Kidney epithelial cell (primary cell): Measurements from ENCODE around the gene INPP5J. TPM values are rescaled to one million over a fixed set of nuclear protein-coding genes. Genes with fewer than 3 reads are reported as not detected.

ENCODE experiments used
- DNase-seq: peaks from one replicate; pipeline ENCODE4 v3.0.0-alpha.2; 2010; ENCODE audit warnings: low read depth
- H3K27me3 ChIP-seq: 2 replicates; pipeline ENCODE4 v1.6.0; 2011; ENCODE audit warnings: low read length; ENCODE audit not compliant: control insufficient read depth, insufficient read depth
- H3K36me3 ChIP-seq: 2 replicates; pipeline ENCODE4 v1.5.1; 2011; ENCODE audit warnings: low read length; ENCODE audit not compliant: control insufficient read depth, insufficient read depth
- H3K4me3 ChIP-seq: 2 replicates; pipeline ENCODE4 v1.5.1; 2011; ENCODE audit warnings: low read depth, mild to moderate bottlenecking, control low read depth, low read length
- total RNA-seq: library from RNA; depleted of rRNA; stranded (reverse); fragments of >200 nt; gene quantifications from 2 replicates; pipeline ENCODE4 v1.2.3, GENCODE V29; 2015
- TF ChIP-seq, protein P1 (sequence below): IDR thresholded peaks from 2 replicates; pipeline ENCODE4 v1.5.1; 2011; ENCODE audit warnings: mild to moderate bottlenecking, moderate library complexity, low read length, control low read depth, inconsistent platforms; ENCODE audit not compliant: insufficient read depth, poor library complexity, severe bottlenecking

Gene INPP5J
- total RNA-seq, 1 donor from 2014 or later, result 5.6 TPM

GRCh38 chr22:31153357-31153756, 30.6 kb downstream of the INPP5J start:
- TF ChIP-seq, protein P1, sequence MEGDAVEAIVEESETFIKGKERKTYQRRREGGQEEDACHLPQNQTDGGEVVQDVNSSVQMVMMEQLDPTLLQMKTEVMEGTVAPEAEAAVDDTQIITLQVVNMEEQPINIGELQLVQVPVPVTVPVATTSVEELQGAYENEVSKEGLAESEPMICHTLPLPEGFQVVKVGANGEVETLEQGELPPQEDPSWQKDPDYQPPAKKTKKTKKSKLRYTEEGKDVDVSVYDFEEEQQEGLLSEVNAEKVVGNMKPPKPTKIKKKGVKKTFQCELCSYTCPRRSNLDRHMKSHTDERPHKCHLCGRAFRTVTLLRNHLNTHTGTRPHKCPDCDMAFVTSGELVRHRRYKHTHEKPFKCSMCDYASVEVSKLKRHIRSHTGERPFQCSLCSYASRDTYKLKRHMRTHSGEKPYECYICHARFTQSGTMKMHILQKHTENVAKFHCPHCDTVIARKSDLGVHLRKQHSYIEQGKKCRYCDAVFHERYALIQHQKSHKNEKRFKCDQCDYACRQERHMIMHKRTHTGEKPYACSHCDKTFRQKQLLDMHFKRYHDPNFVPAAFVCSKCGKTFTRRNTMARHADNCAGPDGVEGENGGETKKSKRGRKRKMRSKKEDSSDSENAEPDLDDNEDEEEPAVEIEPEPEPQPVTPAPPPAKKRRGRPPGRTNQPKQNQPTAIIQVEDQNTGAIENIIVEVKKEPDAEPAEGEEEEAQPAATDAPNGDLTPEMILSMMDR, result no peak
- DNase-seq, result no peak

DNA sequence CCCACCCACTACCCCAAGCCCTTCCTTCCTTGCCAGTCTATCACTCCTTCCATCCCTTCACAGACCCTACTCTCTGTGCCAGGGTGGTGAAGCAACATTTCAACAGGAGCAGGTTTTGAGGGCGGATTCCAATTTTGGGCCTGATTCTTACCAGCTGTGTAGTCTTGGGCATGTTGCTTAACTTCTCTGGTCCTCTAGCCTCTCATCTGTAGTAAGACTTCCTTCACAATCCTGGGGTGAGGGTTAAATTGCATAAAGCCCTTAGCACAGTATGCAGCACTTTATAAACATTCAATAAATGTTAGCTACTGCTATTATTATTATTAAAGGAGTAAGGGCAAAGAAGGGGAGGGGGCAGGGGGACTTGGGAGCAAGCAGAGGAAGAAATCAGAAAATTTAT, 32.2 kb downstream of the INPP5J start:
- TF ChIP-seq, protein P1, result no peak
- Histone ChIP-seq H3K27me3 (no peaks in the 10 kb centered on the region), H3K36me3 (no peaks in the 10 kb centered on the region), H3K4me3 (no peak overlapping the region)
- no peak for DNase-seq

More at GRCh38 chr22:31153357-31153756, 30.6 kb downstream of the INPP5J start:
- Histone ChIP-seq H3K4me3 (no peak overlapping the region), H3K36me3 (no peaks in the 10 kb centered on the region), H3K27me3 (no peaks in the 10 kb centered on the region)

DNA sequence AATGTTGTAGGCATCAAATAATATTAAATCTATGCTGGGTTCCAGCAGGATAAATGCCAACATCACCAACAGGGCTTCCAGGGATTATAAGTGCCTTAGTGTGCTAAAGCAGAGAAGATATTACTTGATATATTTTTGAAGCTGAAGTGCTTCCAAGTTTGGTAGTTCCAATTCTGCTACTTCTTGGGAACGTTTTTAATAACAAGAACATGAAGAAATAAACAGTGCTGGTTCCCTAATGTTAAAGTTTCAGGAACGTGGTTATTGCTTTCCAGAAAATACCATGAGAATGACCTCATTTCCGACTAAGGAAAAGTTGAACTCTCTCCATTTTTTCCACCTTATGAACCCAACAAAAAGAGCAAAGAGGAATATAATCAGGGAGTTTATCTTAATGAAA, 32.7 kb downstream of the INPP5J start:
- TF ChIP-seq, protein P1, result no peak
- DNase-seq, result no peak

DNA sequence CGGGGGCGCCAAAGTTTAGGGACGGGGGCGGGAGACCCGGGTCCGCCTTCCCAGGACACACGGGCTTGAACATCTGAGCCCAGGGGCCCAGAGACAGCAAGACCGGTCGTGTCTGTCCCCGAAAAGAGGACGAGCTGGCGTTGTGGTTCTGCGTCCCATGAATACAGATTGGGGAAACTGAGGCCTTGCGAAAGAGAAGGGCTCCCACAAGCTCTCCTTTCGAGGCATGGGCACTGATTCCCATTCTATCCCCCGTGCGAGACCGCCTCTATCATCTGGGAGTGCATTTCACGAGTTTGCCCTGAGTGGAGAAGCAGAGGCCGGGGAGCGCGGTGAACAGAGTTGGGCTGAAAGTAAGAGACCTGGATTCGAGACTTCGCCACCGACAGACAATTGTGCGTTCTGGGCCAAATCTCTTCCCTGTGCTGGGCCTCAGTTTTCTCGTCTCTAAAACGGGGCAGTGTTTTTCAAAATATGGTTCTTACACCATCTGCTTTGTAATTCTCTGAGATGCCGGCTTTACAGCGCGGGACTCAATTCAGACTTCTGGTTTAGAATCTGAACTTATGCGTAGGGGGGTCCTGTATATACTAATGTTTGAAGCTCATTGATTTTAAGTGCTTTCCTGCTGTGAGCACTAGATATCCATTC, 37.7 kb downstream of the INPP5J start:
- H3K36me3 ChIP-seq, result no peaks in the 10 kb centered on the region
- DNase-seq, result no peak
- no peaks in the 10 kb centered on the region for H3K27me3 ChIP-seq
- peak overlapping the region; percentile 65 for H3K4me3 ChIP-seq
- TF ChIP-seq, protein P1, result no peak

More for the DNA sequence above, 32.7 kb downstream of the INPP5J start:
- Histone ChIP-seq H3K36me3 (no peaks in the 10 kb centered on the region), H3K4me3 (no peak overlapping the region), H3K27me3 (no peaks in the 10 kb centered on the region)

DNA sequence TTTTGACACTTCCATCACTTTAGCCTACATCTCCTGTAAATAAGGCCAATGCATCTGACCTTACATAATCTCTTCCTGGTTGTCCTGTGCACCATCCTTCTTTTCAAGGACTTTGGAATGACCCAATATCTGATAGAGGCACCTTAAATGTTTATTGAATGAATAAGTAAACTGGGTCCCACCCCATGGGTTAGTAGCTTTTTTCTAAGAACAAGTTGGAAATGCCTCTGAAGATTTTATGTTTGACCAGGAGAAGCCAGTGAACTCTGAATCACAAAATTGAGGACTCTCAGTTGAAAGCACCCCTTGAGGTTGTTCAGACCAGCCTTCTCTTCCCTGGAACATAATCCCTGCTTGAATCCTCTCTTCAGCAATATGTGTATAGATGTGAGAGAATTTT, 38.6 kb downstream of the INPP5J start:
- DNase-seq, result no peak
- TF ChIP-seq, protein P1, result no peak

GRCh38 chr22:31162015-31162765, 39.4 kb downstream of the INPP5J start:
- H3K36me3 ChIP-seq, result no peaks in the 10 kb centered on the region
- no peaks in the 10 kb centered on the region for H3K27me3 ChIP-seq
- no peak overlapping the region for H3K4me3 ChIP-seq
- no peak for DNase-seq
- TF ChIP-seq, protein P1, result no peak

More for the DNA sequence above, 38.6 kb downstream of the INPP5J start:
- H3K4me3 ChIP-seq, result no peak overlapping the region
- H3K36me3 ChIP-seq, result no peaks in the 10 kb centered on the region
- no peaks in the 10 kb centered on the region for H3K27me3 ChIP-seq
